ENCODE measurements around the gene CFAP221.

CFAP221 gene

GRCh38 chr2:119537792-119538191, 6.5 kb upstream of the CFAP221 start:
- DNase-seq = no peak

- DNase-seq = no peak
Observed at GRCh38 chr2:119541476-119541875, 2.8 kb upstream of the CFAP221 start.

GRCh38 chr2:119544939-119545475, 758 bp downstream of the CFAP221 start:
- DNase-seq = no peak

- DNase-seq = no peak
Observed at GRCh38 chr2:119545754-119546446, 1.7 kb downstream of the CFAP221 start.

- DNase-seq = no peak
Observed at GRCh38 chr2:119546447-119546767, 2.2 kb downstream of the CFAP221 start.

- DNase-seq = no peak
Observed at GRCh38 chr2:119548516-119549120, 4.4 kb downstream of the CFAP221 start.

- no peak for DNase-seq
Observed at GRCh38 chr2:119549241-119549640, 5.0 kb downstream of the CFAP221 start.

GRCh38 chr2:119550346-119550745, 6.1 kb downstream of the CFAP221 start:
- no peak for DNase-seq

- DNase-seq = no peak
Observed at GRCh38 chr2:119550856-119551255, 6.6 kb downstream of the CFAP221 start.

- DNase-seq = no peak
Observed at GRCh38 chr2:119552902-119553301, 8.7 kb downstream of the CFAP221 start.

GRCh38 chr2:119553687-119554344, 9.6 kb downstream of the CFAP221 start:
- DNase-seq = no peak

GRCh38 chr2:119565481-119565880, 21.2 kb downstream of the CFAP221 start:
- no peak for DNase-seq

GRCh38 chr2:119567292-119567691, 23.0 kb downstream of the CFAP221 start:
- no peak for DNase-seq

GRCh38 chr2:119574108-119574815, 30.0 kb downstream of the CFAP221 start:
- DNase-seq = no peak

GRCh38 chr2:119574864-119575263, 30.6 kb downstream of the CFAP221 start:
- no peak for DNase-seq

- DNase-seq = no peak
Observed at GRCh38 chr2:119575439-119575838, 31.2 kb downstream of the CFAP221 start.

GRCh38 chr2:119579424-119580295, 35.4 kb downstream of the CFAP221 start:
- DNase-seq = no peak

GRCh38 chr2:119580550-119581072, 36.4 kb downstream of the CFAP221 start:
- DNase-seq = no peak

- DNase-seq = no peak
Observed at GRCh38 chr2:119583291-119583690, 39.0 kb downstream of the CFAP221 start.

- DNase-seq = no peak
Observed at GRCh38 chr2:119584469-119584868, 40.2 kb downstream of the CFAP221 start.

GRCh38 chr2:119586085-119586484, 41.8 kb downstream of the CFAP221 start:
- no peak for DNase-seq

- no peak for DNase-seq
Observed at GRCh38 chr2:119590873-119591272, 46.6 kb downstream of the CFAP221 start.
